PFSK-1 (cell line): ENCODE results near the gene MAU2.

ENCODE experiments used
- FOXP2 ChIP-seq: optimal IDR thresholded peaks from 2 replicates; pipeline ENCODE3; 2011; ENCODE audit warnings: borderline replicate concordance, control low read depth, inconsistent platforms; ENCODE audit not compliant: insufficient read depth; ENCODE audit errors: extremely low read length, extremely low read depth
- POLR2AphosphoS5 ChIP-seq: IDR thresholded peaks from 2 replicates; pipeline ENCODE4 v1.6.1; 2012; ENCODE audit warnings: low read depth, mild to moderate bottlenecking, control low read depth, low read length, moderate library complexity
- SIN3A ChIP-seq: IDR thresholded peaks from 2 replicates; pipeline ENCODE4 v1.6.1; 2012; ENCODE audit warnings: mild to moderate bottlenecking, low read length, moderate library complexity, borderline replicate concordance; ENCODE audit not compliant: insufficient read depth
- TAF1 ChIP-seq: IDR thresholded peaks from 2 replicates; pipeline ENCODE4 v1.6.1; 2012; ENCODE audit warnings: low read length, control low read depth, borderline replicate concordance; ENCODE audit not compliant: insufficient read depth
- TF ChIP-seq, protein P1 (sequence below), 2 experiments: IDR thresholded peaks; 2 replicates each; pipeline versions ENCODE4 v1.6.1 to v1.8.0; 2011 to 2012; ENCODE audit warnings: low read depth in 2 of 2, low read length in 2 of 2, control low read depth in 1 of 2, inconsistent platforms in 1 of 2, mild to moderate bottlenecking in 1 of 2, moderate library complexity in 1 of 2; ENCODE audit not compliant: insufficient read depth in 1 of 2

Gene MAU2

DNA sequence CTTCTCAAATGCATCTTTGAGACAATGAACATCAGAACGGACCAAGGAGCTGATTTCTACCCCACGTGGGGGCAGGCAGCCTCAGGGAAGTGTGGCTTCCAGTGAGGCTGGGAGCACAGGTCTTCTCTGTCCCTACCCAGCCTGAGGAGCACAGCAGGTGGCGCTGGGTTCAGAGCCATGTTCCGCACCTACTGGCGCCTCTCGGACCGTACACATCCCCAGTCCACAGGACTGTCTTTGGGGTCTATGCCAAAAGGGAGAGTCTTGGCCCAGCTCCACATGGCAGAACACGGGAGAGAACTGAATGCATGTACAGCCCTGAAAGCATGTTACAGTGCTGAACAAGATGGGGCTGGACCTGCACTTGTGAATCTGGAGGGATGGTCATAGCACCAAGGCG, 22.9 kb upstream of the MAU2 start:
- TF ChIP-seq TAF1 (no peak), POLR2AphosphoS5 (no peak), FOXP2 (no peak), SIN3A (no peak)
- TF ChIP-seq, protein P1, sequence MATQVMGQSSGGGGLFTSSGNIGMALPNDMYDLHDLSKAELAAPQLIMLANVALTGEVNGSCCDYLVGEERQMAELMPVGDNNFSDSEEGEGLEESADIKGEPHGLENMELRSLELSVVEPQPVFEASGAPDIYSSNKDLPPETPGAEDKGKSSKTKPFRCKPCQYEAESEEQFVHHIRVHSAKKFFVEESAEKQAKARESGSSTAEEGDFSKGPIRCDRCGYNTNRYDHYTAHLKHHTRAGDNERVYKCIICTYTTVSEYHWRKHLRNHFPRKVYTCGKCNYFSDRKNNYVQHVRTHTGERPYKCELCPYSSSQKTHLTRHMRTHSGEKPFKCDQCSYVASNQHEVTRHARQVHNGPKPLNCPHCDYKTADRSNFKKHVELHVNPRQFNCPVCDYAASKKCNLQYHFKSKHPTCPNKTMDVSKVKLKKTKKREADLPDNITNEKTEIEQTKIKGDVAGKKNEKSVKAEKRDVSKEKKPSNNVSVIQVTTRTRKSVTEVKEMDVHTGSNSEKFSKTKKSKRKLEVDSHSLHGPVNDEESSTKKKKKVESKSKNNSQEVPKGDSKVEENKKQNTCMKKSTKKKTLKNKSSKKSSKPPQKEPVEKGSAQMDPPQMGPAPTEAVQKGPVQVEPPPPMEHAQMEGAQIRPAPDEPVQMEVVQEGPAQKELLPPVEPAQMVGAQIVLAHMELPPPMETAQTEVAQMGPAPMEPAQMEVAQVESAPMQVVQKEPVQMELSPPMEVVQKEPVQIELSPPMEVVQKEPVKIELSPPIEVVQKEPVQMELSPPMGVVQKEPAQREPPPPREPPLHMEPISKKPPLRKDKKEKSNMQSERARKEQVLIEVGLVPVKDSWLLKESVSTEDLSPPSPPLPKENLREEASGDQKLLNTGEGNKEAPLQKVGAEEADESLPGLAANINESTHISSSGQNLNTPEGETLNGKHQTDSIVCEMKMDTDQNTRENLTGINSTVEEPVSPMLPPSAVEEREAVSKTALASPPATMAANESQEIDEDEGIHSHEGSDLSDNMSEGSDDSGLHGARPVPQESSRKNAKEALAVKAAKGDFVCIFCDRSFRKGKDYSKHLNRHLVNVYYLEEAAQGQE (IDR thresholded peaks at IDR 0.05; ENCODE audit: insufficient read depth in 1 of 2, low read depth in 2 of 2, low read length in 2 of 2) = no peak

GRCh38 chr19:19300613-19301012, 20.0 kb upstream of the MAU2 start:
- TF ChIP-seq FOXP2 (no peak), POLR2AphosphoS5 (no peak), TAF1 (no peak), SIN3A (no peak)
- TF ChIP-seq, protein P1 (IDR thresholded peaks at IDR 0.05; ENCODE audit: insufficient read depth in 1 of 2, low read depth in 2 of 2, low read length in 2 of 2) = no peak

GRCh38 chr19:19303411-19303810, 17.2 kb upstream of the MAU2 start:
- TF ChIP-seq, protein P1 (IDR thresholded peaks at IDR 0.05; ENCODE audit: insufficient read depth in 1 of 2, low read depth in 2 of 2, low read length in 2 of 2) = no peak
- TF ChIP-seq POLR2AphosphoS5 = no peak
- TF ChIP-seq SIN3A = no peak
- no peak for TF ChIP-seq FOXP2
- TF ChIP-seq TAF1 = no peak

DNA sequence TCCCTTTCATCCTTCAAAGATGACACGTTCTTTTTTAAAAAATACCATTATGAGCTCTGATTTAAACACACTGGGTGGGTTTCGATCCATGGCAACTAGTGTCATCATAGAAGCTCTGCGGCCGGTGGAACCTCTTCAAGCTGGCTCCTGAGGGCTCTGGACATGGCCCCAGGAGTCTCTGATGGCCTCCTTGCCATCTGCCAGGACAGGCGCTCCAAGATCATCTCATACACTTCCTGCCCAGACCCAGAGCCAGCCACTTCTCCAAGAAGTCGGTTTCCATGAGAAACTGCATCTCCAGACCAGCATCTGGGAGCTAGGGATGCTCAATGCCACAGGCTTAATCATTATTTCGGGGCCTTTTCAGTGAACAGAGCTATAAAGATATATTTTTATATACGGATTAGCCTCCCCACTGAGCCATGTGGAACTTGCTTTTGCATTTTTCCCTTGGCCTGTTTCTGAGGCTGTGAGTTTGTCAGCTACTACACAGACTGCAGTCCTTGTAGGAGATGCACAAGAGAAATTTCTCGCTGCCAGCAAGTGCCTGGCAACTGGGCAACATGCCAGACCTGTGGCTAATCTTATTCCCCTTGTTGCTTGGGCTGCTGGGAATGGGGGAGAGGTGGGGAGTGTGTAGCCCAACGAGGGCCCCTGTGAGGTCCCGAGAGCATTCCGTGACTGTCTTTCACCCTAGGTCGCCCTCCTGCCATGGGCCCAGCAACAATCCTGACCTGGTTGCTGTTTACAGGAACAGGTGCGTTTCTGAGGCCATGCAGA, 16.3 kb upstream of the MAU2 start:
- TF ChIP-seq TAF1 = no peak
- TF ChIP-seq POLR2AphosphoS5 = no peak
- TF ChIP-seq, protein P1 (IDR thresholded peaks at IDR 0.05; ENCODE audit: insufficient read depth in 1 of 2, low read depth in 2 of 2, low read length in 2 of 2) = no peak
- no peak for TF ChIP-seq SIN3A
- TF ChIP-seq FOXP2 = no peak
